GM19372 (cell line): Measurements from ENCODE around the gene STARD3NL.

Experiments used
- ATAC-seq: cut with Tn5 transposase; IDR thresholded peaks from one replicate; pipeline ENCODE4 v1.9.1; 2021; ENCODE audit warnings: mild to moderate bottlenecking, low read depth, moderate library complexity; ENCODE audit not compliant: unreplicated experiment

The STARD3NL gene

DNA sequence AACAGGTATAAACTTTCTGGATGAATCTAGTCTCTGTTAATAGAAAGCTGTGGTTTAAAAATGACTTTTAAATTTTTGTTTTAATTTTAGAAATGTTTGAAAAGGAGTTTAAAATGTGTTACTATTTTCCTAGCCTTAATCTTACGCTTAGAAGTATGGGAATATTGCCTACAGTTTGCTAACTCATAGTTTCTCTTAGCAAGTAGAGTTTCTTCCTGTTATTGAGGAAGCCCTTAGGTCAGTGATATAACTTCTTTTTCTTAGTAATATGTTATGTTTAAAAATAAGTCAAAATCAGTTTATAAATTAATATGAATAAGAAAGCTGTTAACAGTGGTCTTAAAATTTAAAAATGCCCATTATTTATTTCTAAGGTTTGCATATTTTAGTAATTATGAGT, 3.1 kb downstream of the STARD3NL start:
- no peak for ATAC-seq

- no peak for ATAC-seq
These were observed 4.4 kb downstream of the STARD3NL start for GRCh38 chr7:38182450-38182849.

DNA sequence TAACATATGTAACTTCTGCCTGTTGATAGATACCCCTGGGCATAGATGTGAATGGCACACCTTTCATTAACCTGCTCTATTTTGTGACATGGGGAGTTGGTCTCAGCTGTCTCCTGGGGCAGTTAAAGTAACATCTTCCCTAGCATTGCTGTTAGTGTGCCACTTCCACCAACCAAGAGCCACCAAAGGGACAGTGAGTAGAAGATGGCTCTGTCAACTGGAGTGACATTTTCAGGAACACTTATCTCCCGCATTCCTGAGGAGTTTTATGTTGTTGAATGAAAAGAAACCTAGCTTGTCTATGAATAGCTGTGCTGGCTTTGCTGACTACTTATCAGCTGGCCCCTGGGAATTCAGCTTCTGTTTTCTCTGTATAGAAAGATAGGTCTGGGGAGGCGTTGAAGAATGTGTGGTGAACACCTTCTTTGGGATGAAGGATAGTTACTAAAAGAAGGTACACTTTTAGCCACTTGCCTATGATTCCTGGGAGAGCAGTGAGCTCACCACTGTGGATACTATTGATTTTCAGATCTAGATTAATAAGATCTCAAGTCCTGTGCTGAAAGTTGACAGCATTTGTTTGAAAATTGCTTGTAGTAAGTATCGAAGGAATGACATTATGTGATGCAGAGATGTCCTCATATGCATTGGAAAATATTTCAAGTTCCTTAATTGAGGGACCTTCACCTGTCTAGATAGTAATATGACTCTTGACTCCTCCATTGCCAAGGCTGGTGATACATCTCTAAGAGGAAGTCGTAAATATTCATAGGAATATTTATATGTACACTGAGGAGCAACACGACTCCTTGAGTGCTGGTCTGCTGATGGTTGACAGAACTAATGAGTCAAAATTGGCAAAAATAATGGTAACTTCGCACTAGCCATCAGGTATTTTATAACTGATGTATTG, 7.6 kb downstream of the STARD3NL start:
- no peak for ATAC-seq

DNA sequence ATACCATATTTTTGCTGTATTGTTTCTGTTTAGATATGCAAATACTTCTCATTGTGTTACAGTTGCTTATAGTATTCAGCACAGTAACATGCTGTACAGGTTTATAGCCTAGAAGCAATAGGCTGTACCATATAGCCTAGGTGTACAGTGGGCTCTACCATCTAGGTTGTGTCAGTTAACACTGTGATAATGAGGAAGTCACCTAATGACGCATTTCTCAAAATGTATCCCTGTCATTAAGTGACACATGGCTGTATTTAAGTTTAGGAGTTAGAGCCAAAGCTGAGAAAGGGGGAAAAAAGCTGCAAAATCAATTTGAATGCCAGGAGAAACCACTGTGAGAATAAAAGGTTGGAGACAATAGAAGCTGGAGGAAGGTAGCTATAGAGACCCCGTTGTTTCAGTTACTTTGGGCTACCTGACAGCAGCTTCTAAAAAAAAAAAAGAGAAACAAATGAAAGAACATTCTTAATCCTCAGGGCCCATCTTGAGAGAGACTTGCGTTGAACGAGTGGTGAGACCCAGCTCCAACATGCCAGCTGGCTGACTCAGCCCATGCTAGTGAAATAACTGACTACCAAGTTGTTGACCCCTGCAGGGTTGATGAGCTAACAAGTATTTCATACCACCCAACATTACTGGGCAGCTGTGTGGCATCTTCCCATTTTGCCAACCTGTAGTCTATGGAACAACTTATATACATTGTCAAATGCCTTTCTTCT, 8.7 kb downstream of the STARD3NL start:
- no peak for ATAC-seq

GRCh38 chr7:38187794-38188440, 9.9 kb downstream of the STARD3NL start:
- ATAC-seq, result peak; percentile 83

GRCh38 chr7:38189231-38189938, 11.3 kb downstream of the STARD3NL start:
- ATAC-seq, result no peak

GRCh38 chr7:38190011-38190410, 12.0 kb downstream of the STARD3NL start:
- ATAC-seq, result no peak

DNA sequence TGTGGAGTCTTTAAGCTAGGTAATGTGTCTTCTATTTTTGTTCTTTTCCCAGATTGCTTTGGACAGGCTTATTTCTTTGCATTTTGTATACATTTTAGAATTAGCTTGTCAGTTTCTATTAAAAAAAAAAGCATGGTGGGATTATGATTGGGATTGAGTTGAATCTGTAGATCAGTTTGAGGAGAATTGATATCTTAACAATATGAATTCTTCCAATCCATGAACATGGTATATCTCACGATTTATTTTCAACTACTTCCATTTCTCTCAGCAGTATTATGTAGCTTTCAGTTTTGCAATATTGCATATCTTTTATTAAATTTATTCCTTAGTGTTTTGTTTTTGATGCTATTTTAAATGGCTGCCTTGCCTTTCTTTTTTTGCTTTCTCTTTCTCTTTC, 13.7 kb downstream of the STARD3NL start:
- ATAC-seq, result no peak

DNA sequence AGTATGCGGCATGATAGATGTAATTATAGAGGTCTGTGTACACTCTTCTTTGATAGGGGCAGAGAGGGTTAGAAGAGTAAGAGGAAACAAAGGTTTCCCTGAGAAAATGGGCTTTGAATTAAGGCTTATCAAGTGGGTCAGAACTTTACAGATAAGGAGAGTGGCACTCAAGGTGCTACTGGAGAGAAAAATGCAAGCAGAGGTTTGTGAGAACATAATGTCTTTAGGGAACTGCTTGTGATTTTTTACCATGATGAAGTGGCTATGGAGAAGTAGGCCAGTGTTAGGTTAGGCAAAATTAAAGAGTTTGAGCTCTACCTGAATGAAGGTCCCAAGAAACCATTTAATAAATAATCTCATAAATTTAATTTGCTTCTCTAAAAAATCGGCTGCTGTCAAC, 14.3 kb downstream of the STARD3NL start:
- no peak for ATAC-seq

DNA sequence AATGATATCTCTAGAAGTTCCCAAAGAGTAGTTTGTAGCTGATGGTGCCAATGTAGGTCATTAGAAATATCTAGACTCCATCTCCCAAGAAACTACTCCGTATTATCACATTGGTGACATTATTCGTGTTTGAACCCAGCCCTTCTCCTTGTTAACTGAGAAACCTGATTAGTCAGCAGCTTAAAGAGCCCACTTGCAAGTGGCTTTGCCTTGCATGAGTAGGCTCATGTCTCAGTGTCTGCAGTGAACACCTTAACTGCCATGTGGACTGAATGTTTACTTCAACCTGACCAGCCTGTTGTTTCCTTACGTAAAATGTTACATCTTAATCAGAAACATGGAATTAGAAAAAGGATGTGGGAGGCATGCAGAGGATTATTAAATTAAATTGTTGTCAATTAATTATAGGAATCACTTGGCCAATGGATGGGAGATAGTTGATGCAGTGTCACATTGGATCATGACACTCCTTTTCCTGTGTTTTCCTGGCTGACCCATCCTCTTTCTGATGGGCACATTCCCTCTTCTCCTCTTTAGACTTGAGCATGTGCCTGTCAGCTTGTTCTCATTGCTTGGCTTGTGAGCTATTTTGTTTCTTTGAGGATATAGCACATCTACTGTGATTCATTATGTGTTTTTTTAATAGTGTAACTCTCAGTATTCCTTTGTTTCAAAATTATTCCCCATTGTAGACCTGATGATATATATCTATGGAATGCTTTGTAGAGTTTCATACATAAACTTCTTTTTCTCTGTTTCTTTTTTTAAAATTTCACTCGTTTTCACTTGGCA, 18.0 kb downstream of the STARD3NL start:
- no peak for ATAC-seq

DNA sequence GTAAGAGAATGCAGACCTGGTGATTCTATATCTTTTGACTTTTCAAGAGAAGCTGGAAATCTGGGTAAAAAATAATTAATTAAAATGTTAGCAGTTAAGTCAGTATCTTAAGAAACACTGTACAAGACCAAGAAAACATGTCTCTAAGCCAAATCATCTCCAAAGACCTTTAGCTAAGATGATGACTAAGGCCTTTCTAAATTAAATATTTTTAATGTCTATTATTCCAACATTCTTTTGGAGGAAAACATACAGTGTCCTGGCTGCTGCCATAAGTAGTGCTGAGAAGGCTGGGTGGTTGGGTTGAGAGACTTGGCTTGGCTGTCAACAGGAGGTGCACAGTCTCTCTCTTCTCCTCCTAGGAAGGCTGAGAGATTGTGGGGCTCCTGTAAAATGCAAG, 20.3 kb downstream of the STARD3NL start:
- ATAC-seq, result no peak

DNA sequence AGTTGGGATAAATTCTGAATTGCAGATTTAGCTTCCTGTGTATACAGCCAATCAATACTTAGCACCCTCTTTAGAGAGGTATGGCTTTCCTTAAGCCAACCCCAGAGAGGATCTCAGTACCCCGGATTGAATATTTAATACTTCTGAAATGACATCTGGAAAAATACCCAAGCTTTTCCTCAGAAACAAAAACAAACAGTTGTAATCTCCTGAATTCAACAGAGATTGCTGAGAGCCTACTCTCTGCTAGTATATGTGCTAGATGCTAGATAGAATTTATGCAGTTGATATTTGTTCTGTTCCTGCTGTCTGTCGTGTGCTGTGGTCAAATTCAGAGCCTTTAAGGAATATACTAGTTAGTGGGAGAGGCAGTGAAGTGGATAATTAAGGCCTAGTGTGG, 21.1 kb downstream of the STARD3NL start:
- ATAC-seq, result no peak

DNA sequence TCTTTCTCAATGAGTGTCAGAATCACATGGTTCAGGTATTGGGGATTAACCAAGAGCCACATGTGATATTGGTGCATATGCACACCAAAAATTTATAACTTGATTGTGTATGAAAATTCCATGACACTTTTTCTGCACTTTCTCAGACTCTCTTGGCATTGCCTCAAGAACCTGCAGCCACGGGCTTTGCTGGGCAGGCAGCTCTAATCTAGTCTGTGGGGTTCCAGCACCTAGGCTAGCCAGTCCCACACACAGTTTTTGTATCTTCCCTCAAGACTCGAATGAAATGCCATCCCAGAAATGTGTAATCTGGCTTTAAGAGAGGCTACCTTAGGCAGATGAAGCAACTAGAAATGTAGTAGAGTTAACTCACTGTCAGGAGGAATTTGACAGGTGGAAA, 21.7 kb downstream of the STARD3NL start:
- no peak for ATAC-seq

GRCh38 chr7:38206071-38206470, 28.0 kb downstream of the STARD3NL start:
- no peak for ATAC-seq

DNA sequence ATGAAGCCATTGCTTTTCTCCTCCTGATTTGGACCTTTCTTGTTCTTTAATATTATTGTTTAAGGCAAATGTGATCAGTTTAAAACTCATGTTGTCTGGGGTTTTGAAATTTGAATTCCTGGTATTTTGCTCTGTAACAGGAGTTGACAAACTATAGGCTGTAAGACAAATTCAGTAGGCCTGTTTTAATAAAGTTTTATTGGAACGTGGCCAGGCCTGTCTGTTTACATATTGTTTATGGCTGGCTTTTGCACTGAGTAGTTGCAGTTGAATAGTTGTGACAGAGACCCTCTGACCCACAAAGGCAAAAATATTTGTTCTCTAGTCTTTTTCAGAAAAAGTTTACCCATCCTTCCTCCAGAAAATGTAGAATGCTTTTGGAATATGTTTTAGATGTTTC, 29.8 kb downstream of the STARD3NL start:
- ATAC-seq, result no peak

DNA sequence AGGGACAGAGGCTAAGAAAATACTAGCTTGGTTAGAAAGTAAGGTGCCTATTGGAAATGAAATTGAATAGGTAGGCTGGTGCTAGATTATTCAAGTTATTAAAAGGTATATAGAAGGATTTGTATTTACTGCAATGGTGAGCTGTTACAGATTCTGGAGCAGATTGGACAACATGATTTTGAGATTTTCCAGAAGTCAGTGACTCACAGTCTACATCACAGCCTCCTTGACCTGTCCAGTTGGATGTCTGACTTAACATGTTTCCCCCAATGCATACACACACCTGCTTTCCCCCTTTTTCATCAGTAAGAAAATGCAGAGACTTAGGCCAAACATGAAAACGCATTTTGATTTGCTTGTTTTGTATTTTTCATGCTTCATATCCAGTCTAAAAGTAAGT, 33.4 kb downstream of the STARD3NL start:
- ATAC-seq, result no peak

DNA sequence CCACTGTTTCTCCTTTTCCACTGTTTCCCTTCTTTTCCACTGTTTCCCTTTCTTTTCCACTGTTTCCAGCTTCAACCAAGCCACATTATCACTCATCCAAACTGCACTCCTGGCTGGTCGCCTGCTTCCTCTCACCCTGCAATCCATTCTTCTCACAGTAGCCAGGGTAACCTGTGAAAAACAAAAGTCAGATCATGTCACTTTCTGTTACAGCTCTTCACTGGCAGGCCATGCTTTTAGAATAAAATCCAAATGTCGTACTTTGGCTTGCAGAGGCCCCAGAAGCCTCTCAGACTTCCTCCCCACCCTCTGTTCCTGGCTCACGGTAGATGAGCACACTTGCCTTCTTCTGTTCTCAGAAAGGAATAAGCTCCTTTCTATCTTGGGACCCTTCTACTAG, 33.9 kb downstream of the STARD3NL start:
- ATAC-seq, result no peak

DNA sequence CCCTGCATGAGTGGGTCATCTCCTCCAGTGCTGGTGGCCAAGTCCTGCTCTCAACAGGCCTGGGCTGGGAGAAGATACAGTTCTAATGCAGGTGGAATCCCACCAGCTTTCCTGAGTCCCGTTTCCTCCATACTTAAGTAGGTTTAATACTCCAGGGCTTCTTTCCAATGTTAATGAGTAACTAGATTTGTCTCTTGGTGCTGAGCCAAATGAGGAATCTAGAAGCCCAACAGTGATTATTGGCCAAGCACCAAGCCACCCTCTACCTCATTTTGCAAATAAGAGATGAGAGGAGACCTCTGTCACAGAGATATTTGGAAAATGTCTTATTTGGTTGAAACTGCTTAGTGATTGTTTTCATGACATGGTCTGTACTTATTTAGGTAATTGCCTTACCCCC, 37.1 kb downstream of the STARD3NL start:
- ATAC-seq, result no peak

GRCh38 chr7:38215735-38216670, 38.0 kb downstream of the STARD3NL start:
- peak; percentile 96 for ATAC-seq
